IMR-90 (cell line): ENCODE results near the gene RASSF4.

Experiments used
- CEBPB ChIP-seq: IDR thresholded peaks from 2 replicates; pipeline ENCODE4 v1.6.1; 2012; ENCODE audit warnings: low read depth, low read length, improper control_type of control experiment
- CHD1 ChIP-seq: IDR thresholded peaks from 2 replicates; pipeline ENCODE4 v1.6.1; 2012; ENCODE audit warnings: low read depth, low read length, improper control_type of control experiment
- CTCF ChIP-seq: conservative IDR thresholded peaks from 2 replicates; pipeline ENCODE4 v1.5.1; 2012; ENCODE audit warnings: mild to moderate bottlenecking, low read depth, low read length, improper control_type of control experiment
- FOS ChIP-seq: fragments of 150-350 bp; IDR thresholded peaks from 2 replicates; pipeline ENCODE4 v1.6.1; 2016; ENCODE audit warnings: low read depth, low read length
- MXI1 ChIP-seq: IDR thresholded peaks from 2 replicates; pipeline ENCODE4 v1.6.1; 2012; ENCODE audit warnings: low read depth, mild to moderate bottlenecking, low read length, moderate library complexity, borderline replicate concordance
- POLR2A ChIP-seq: IDR thresholded peaks from 2 replicates; pipeline ENCODE4 v1.6.1; 2012; ENCODE audit warnings: mild to moderate bottlenecking, low read depth, low read length
- RCOR1 ChIP-seq: IDR thresholded peaks from 2 replicates; pipeline ENCODE4 v1.6.1; 2012; ENCODE audit warnings: mild to moderate bottlenecking, low read length, improper control_type of control experiment; ENCODE audit not compliant: insufficient replicate concordance

GRCh38 chr10:44911951-44912350 lies 47.7 kb upstream of the RASSF4 start:
- TF ChIP-seq CTCF (no peak), FOS (no peak), POLR2A (no peak), CEBPB (no peak), RCOR1 (no peak), MXI1 (no peak), CHD1 (no peak)
